DND-41 (cell line): ENCODE data around the gene RGS6.

Source experiments
- ATAC-seq: fragments of 200-7000 bp; cut with Tn5 transposase; 3 replicates; pipeline ENCODE4 v1.9.1; 2021; ENCODE audit warnings: low read depth; ENCODE audit not compliant: insufficient read depth
- DNase-seq: peaks from one replicate; pipeline ENCODE4 v3.0.0-alpha.2; 2020
- H2AFZ ChIP-seq: 2 replicates; pipeline ENCODE4 v1.6.0; 2012; ENCODE audit warnings: low read depth, low read length
- H3K27ac ChIP-seq: 2 replicates; pipeline ENCODE4 v1.5.1; 2012; ENCODE audit warnings: low read length, inconsistent platforms
- H3K27me3 ChIP-seq: fragments of 200-600 bp; sonication (generic); 2 replicates; pipeline ENCODE4 v1.6.0; 2012; ENCODE audit warnings: low read length, mild to moderate bottlenecking, inconsistent platforms; ENCODE audit not compliant: insufficient read depth, poor library complexity
- H3K36me3 ChIP-seq: 2 replicates; pipeline ENCODE4 v1.5.1; 2012; ENCODE audit warnings: low read length, inconsistent platforms; ENCODE audit not compliant: insufficient read depth
- H3K4me1 ChIP-seq: 2 replicates; pipeline ENCODE4 v1.5.1; 2012; ENCODE audit warnings: mild to moderate bottlenecking, low read length; ENCODE audit not compliant: insufficient read depth
- H3K4me2 ChIP-seq: 2 replicates; pipeline ENCODE4 v1.6.0; 2012; ENCODE audit warnings: mild to moderate bottlenecking, moderate library complexity, low read length, inconsistent platforms; ENCODE audit not compliant: insufficient read depth
- H3K4me3 ChIP-seq, 2 experiments: fragments of 200-600 bp in 1 of 2; shearing (Covaris generic) in 1 of 2; 2 replicates each; pipeline ENCODE4 v1.5.1; 2012 to 2016; ENCODE audit warnings: inconsistent platforms in 2 of 2, low read length in 2 of 2, mild to moderate bottlenecking in 2 of 2, low read depth in 1 of 2, moderate library complexity in 1 of 2
- H3K79me2 ChIP-seq: 2 replicates; pipeline ENCODE4 v1.6.0; 2012; ENCODE audit warnings: low read length, inconsistent platforms; ENCODE audit not compliant: insufficient read depth
- H3K9ac ChIP-seq: 2 replicates; pipeline ENCODE4 v1.6.0; 2012; ENCODE audit warnings: low read depth, mild to moderate bottlenecking, inconsistent platforms, low read length, moderate library complexity
- H3K9me3 ChIP-seq: 2 replicates; pipeline ENCODE4 v1.5.1; 2012; ENCODE audit warnings: low read length, moderate library complexity, mild to moderate bottlenecking, inconsistent platforms; ENCODE audit not compliant: insufficient read depth, severe bottlenecking
- H4K20me1 ChIP-seq: 2 replicates; pipeline ENCODE4 v1.6.0; 2012; ENCODE audit warnings: low read length; ENCODE audit not compliant: insufficient read depth
- EZH2 ChIP-seq: IDR thresholded peaks from 3 replicates; pipeline ENCODE4 v1.6.1; 2012; ENCODE audit warnings: borderline replicate concordance, low read depth, mild to moderate bottlenecking, moderate library complexity, low read length, inconsistent platforms; ENCODE audit not compliant: severe bottlenecking
- TF ChIP-seq, protein P1 (sequence below): IDR thresholded peaks from 2 replicates; pipeline ENCODE4 v1.5.1; 2012; ENCODE audit warnings: borderline replicate concordance, low read length, moderate library complexity, mild to moderate bottlenecking; ENCODE audit not compliant: poor library complexity, severe bottlenecking; ENCODE audit errors: extremely low read depth

The RGS6 gene

DNA sequence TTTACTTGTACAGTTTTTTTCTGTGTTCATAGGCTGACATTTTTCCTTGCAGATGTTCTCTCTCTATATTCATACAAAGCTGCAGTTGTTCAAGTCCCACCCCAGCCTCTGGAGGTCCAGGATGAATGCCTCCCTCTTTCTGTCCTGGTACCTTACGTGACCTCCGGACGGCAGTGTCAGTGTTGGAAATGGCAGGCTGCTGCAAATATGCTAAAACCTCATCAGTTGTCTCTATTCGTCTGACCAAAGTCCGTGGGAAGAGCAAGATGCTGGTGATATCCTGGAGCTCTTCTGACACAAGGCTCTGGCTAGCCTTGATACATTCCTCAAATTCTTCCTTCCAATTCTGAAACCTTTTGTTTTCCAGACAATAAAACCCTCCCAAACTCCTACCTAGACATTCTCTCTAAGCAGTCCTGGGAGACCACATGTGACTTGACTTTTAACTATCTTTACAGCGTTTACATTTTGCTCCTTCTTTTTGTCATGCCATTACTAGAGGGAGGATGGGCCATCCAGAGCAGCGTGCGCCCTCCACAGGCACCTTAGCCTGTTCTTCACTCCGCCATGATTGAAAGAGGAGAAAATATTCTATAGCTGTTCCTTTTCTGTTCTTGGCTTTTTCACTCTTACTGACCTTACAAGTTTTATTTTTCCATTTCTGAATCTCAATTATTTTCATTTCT, 143.6 kb downstream of the RGS6 start:
- no peaks in the 10 kb centered on the region for H3K4me1 ChIP-seq
- TF ChIP-seq, protein P1, sequence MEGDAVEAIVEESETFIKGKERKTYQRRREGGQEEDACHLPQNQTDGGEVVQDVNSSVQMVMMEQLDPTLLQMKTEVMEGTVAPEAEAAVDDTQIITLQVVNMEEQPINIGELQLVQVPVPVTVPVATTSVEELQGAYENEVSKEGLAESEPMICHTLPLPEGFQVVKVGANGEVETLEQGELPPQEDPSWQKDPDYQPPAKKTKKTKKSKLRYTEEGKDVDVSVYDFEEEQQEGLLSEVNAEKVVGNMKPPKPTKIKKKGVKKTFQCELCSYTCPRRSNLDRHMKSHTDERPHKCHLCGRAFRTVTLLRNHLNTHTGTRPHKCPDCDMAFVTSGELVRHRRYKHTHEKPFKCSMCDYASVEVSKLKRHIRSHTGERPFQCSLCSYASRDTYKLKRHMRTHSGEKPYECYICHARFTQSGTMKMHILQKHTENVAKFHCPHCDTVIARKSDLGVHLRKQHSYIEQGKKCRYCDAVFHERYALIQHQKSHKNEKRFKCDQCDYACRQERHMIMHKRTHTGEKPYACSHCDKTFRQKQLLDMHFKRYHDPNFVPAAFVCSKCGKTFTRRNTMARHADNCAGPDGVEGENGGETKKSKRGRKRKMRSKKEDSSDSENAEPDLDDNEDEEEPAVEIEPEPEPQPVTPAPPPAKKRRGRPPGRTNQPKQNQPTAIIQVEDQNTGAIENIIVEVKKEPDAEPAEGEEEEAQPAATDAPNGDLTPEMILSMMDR, result no peak
- no peak for TF ChIP-seq EZH2
- no peak overlapping the region for H3K4me3 ChIP-seq
- H2AFZ ChIP-seq, result no peak overlapping the region
- no peak overlapping the region for H3K27ac ChIP-seq
- H3K36me3 ChIP-seq, result no peaks in the 10 kb centered on the region
- no peak overlapping the region for H3K4me2 ChIP-seq
- H3K9me3 ChIP-seq, result no peaks in the 10 kb centered on the region
- DNase-seq, result no peak
- H4K20me1 ChIP-seq, result no peaks in the 10 kb centered on the region
- H3K9ac ChIP-seq, result no peak overlapping the region
- H3K79me2 ChIP-seq, result no peaks in the 10 kb centered on the region
- ATAC-seq, result no peak
- no peaks in the 10 kb centered on the region for H3K27me3 ChIP-seq

DNA sequence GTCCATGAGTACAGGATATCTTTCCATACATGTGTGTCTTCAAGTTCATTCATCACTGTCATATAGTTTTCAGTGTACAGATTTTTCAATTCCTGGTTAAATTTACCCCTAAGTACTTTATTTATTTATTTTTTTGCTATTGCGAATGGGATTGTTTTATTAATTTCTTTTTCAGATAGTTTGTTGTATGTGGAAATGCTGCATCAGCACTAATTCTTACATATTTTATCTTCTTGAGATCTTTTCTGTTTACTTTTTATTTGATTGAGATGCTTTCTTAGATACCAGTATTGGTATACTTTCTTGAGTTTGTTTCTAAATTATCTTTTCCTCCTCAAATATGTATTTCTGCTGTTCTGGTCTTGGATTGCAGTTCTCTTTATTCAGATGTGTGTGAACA, 148.9 kb downstream of the RGS6 start:
- DNase-seq, result no peak
- Histone ChIP-seq H3K9me3 (no peaks in the 10 kb centered on the region), H4K20me1 (no peaks in the 10 kb centered on the region), H3K4me3 (no peak overlapping the region), H3K79me2 (no peaks in the 10 kb centered on the region), H3K36me3 (no peaks in the 10 kb centered on the region), H3K4me2 (no peak overlapping the region), H3K27ac (no peak overlapping the region), H2AFZ (no peak overlapping the region), H3K9ac (no peak overlapping the region), H3K27me3 (peaks cover 5% of the 10 kb centered on the region), H3K4me1 (no peaks in the 10 kb centered on the region)
- TF ChIP-seq, protein P1, result no peak
- no peak for TF ChIP-seq EZH2
- no peak for ATAC-seq

DNA sequence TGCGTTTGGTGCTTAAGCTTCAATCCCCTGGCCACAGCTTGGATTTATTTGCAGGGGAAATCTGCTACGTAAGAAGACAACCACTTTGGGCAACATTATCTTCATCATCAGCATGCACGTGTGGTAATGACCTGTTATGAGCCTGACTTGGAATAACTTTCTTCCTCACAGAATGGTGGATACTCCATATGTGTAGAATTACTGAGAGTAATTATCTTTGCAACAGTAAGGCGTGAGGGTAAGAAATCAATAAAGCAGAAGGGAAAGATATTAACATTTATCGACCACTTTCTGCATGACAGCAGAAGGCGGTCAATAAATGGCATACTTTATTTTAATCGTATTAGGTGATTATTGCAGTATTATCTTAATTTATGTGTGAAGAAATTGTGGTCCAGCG, 152.7 kb downstream of the RGS6 start:
- Histone ChIP-seq H3K4me1 (no peaks in the 10 kb centered on the region), H4K20me1 (no peaks in the 10 kb centered on the region), H2AFZ (no peak overlapping the region), H3K9me3 (no peaks in the 10 kb centered on the region), H3K79me2 (no peaks in the 10 kb centered on the region), H3K9ac (no peak overlapping the region), H3K36me3 (no peaks in the 10 kb centered on the region), H3K27me3 (peaks cover 5% of the 10 kb centered on the region), H3K27ac (no peak overlapping the region), H3K4me2 (no peak overlapping the region), H3K4me3 (no peak overlapping the region)
- DNase-seq (no peak), ATAC-seq (no peak)
- TF ChIP-seq EZH2, result no peak
- TF ChIP-seq, protein P1, result no peak
